GM12872 (cell line): ENCODE results near the gene FNDC10.

Source experiments
- CTCF ChIP-seq: IDR thresholded peaks from 3 replicates; pipeline ENCODE4 v1.5.1; 2011; ENCODE audit warnings: low read depth, mild to moderate bottlenecking, low read length, moderate library complexity; ENCODE audit not compliant: insufficient read depth

Gene FNDC10

GRCh38 chr1:1551524-1552262 lies 48.2 kb downstream of the FNDC10 start:
- TF ChIP-seq CTCF = no peak

GRCh38 chr1:1550591-1551432 lies 49.1 kb downstream of the FNDC10 start:
- TF ChIP-seq CTCF = peak; percentile 41; the same call in 2 of the 3 replicates

DNA sequence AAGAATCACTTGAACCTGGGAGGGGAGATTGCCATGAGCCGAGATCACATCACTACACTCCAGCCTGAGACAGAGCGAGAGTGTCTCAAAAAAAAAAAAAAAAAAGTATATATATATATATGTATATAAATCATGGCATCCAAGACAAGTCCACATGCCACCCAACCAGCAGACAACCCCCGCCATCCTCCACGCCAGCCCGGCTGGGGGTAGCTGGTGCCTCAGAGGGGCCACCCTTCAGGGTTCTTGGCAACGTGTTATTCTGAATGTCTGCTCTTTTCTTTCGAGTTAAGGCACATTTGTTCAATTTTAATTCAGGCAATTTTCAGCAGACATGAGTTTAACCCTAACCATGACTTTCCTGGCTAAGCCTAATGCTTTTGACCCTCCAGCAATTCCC lies 49.8 kb downstream of the FNDC10 start:
- TF ChIP-seq CTCF = no peak

DNA sequence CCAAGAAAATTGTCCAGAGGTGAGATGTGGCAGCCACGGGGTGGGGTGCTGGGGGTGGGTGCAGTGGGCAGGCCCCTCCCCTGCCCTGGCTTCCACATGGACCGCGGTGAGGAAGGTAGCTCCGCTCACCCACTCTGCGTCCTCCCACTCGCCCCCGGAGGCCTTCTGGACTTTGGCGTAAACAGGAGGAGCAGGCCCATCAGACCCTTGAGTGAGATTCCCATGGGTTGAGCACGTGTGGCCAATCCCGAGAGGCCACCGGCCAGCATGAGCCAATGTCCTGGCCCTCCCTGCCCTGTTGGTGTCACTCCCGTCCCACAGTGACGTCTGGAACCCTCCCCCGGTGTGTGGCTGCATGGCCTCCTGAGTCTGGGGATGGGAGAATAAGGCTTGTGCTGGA lies 51.3 kb downstream of the FNDC10 start:
- no peak for TF ChIP-seq CTCF
